Omental fat pad (tissue), 4 donors: ENCODE data around the gene FAR2. TPM values are rescaled to one million over a fixed set of nuclear protein-coding genes. Genes with fewer than 3 reads are reported as not detected.
"Not testable (repeated sequence)": the region's sequence is repeated elsewhere in the genome, so short reads cannot be mapped to it uniquely, and the experiment has no call there.

Experiments used
- ATAC-seq: fragments of 150-250 bp; one replicate; pipeline ENCODE4 v1.9.1; 2016; ENCODE audit warnings: mild to moderate bottlenecking, moderate library complexity; ENCODE audit not compliant: low FRiP score
- DNase-seq: peaks from one replicate; pipeline ENCODE4 v3.0.0-alpha.2; 2019; ENCODE audit warnings: low spot score
- CTCF ChIP-seq, 3 donors: fragments of 450-650 bp; IDR thresholded peaks; one replicate each; pipeline ENCODE4 v1.5.1; 2016 to 2017; ENCODE audit warnings: antibody characterized with exemption in 3 of 3, mild to moderate bottlenecking in 3 of 3, moderate library complexity in 2 of 3
- total RNA-seq, 4 donors: library from RNA; depleted of rRNA; stranded (reverse); fragments of >200 nt; gene quantifications; one replicate each; pipeline ENCODE4 v1.1.0, GENCODE V29; 2016

FAR2 gene
- total RNA-seq, 4 donors from 2014 or later, result 4.5 to 25.4 (median 18.7) TPM

GRCh38 chr12:29380536-29381523, 231.8 kb downstream of the FAR2 start, which contains the start of gene ERGIC2:
ERGIC2 (minus strand) TSS chr12:29381172; CDS start chr12:29371633, 9,539 bp downstream.
- TF ChIP-seq CTCF (IDR thresholded peaks at IDR 0.05), result no peak
- ATAC-seq (peak; percentile 94), DNase-seq (peak; percentile 84)

GRCh38 chr12:29382251-29382650, 233.2 kb downstream of the FAR2 start:
- no peak for TF ChIP-seq CTCF (IDR thresholded peaks at IDR 0.05)
- ATAC-seq, result no peak
- no peak for DNase-seq

GRCh38 chr12:29385194-29385593, 236.1 kb downstream of the FAR2 start:
- not testable (repeated sequence) for ATAC-seq, DNase-seq

Other genes starting within 250 kb of the FAR2 start
- gene ERGIC2, start 231.9 kb downstream of the FAR2 start, total RNA-seq, result 10 to 100 TPM; 28.2 to 69.7 (median 40.4) TPM